Effector CD8-positive, alpha-beta T cell (primary cell): ENCODE results near the gene KCNQ1OT1.

Experiments
- DNase-seq: peaks from one replicate; lab custom pipeline; 2025; lab: John Stamatoyannopoulos, UW

The KCNQ1OT1 gene

GRCh38 chr11:2721210-2721916 is 21.6 kb upstream of the KCNQ1OT1 start:
- no peak for DNase-seq

- DNase-seq: no peak
Observed at GRCh38 chr11:2719831-2720590, 20.2 kb upstream of the KCNQ1OT1 start.

GRCh38 chr11:2718817-2719438 is 19.1 kb upstream of the KCNQ1OT1 start:
- DNase-seq: no peak

GRCh38 chr11:2717561-2718325 is 17.9 kb upstream of the KCNQ1OT1 start:
- DNase-seq: no peak

GRCh38 chr11:2716376-2717095 is 16.7 kb upstream of the KCNQ1OT1 start:
- no peak for DNase-seq

- no peak for DNase-seq
Observed at GRCh38 chr11:2715716-2716350, 16.0 kb upstream of the KCNQ1OT1 start.

GRCh38 chr11:2714871-2715270 is 15.1 kb upstream of the KCNQ1OT1 start:
- DNase-seq: no peak

GRCh38 chr11:2714463-2714800 is 14.6 kb upstream of the KCNQ1OT1 start:
- DNase-seq: no peak

GRCh38 chr11:2713661-2714462 is 14.1 kb upstream of the KCNQ1OT1 start:
- DNase-seq: no peak

GRCh38 chr11:2713094-2713493 is 13.3 kb upstream of the KCNQ1OT1 start:
- no peak for DNase-seq

- DNase-seq: no peak
Observed at GRCh38 chr11:2711161-2711560, 11.4 kb upstream of the KCNQ1OT1 start.

GRCh38 chr11:2709429-2709828 is 9.6 kb upstream of the KCNQ1OT1 start:
- DNase-seq: no peak

- DNase-seq: no peak
Observed at GRCh38 chr11:2708757-2709281, 9.0 kb upstream of the KCNQ1OT1 start.

- no peak for DNase-seq
Observed at GRCh38 chr11:2708151-2708581, 8.4 kb upstream of the KCNQ1OT1 start.

GRCh38 chr11:2707736-2708135 is 7.9 kb upstream of the KCNQ1OT1 start:
- no peak for DNase-seq

GRCh38 chr11:2706321-2706720 is 6.5 kb upstream of the KCNQ1OT1 start:
- no peak for DNase-seq

- DNase-seq: no peak
Observed at GRCh38 chr11:2704896-2705606, 5.3 kb upstream of the KCNQ1OT1 start.

GRCh38 chr11:2704356-2704755 is 4.6 kb upstream of the KCNQ1OT1 start:
- DNase-seq: no peak

- no peak for DNase-seq
Observed at GRCh38 chr11:2703363-2704141, 3.8 kb upstream of the KCNQ1OT1 start.
